Transverse colon (tissue), 4 donors: ENCODE results near the gene PSME1. TPM values are rescaled to one million over a fixed set of nuclear protein-coding genes. Genes with fewer than 3 reads are reported as not detected.

Source experiments
- DNase-seq: peaks from one replicate; pipeline ENCODE4 v3.0.0-alpha.2; 2019
- H3K27ac ChIP-seq, 4 donors: fragments of 200-600 bp; sonication (generic); 2 replicates each; pipeline ENCODE4 v1.5.1; 2016 to 2018; ENCODE audit warnings: inconsistent platforms in 4 of 4
- H3K27me3 ChIP-seq: fragments of 200-600 bp; sonication (generic); 2 replicates; pipeline ENCODE4 v1.5.1; 2017; ENCODE audit warnings: inconsistent platforms
- H3K36me3 ChIP-seq, 4 donors: fragments of 200-600 bp; sonication (generic); 2 replicates each; pipeline ENCODE4 v1.5.1; 2017 to 2019; ENCODE audit warnings: inconsistent platforms in 4 of 4
- H3K4me1 ChIP-seq, 4 donors: fragments of 200-600 bp; sonication (generic); 2 replicates each; pipeline ENCODE4 v1.5.1; 2017 to 2020; ENCODE audit warnings: inconsistent platforms in 4 of 4
- H3K4me3 ChIP-seq, 4 donors: fragments of 200-600 bp; sonication (generic); 1 replicate in 1 of 4; 2 replicates in 3 of 4; pipeline versions ENCODE4 v1.5.1 to v1.6.1; 2017 to 2019; ENCODE audit warnings: inconsistent platforms in 4 of 4
- H3K9me3 ChIP-seq, 2 donors: fragments of 200-600 bp; sonication (generic); 2 replicates each; pipeline ENCODE4 v1.5.1; 2017 to 2019; ENCODE audit warnings: inconsistent platforms in 2 of 2
- EP300 ChIP-seq: sonication (generic); formaldehyde crosslinking; IDR thresholded peaks from one replicate; pipeline ENCODE4 v1.6.1; 2017; ENCODE audit warnings: antibody characterized with exemption, low read depth
- POLR2A ChIP-seq: fragments of 450-650 bp; IDR thresholded peaks from one replicate; pipeline ENCODE4 v1.6.1; 2016; ENCODE audit warnings: antibody characterized with exemption, mild to moderate bottlenecking, moderate library complexity
- POLR2AphosphoS5 ChIP-seq, 3 donors: sonication (generic); formaldehyde crosslinking; IDR thresholded peaks; one replicate each; pipeline ENCODE4 v1.6.1; 2016; ENCODE audit warnings: antibody characterized with exemption in 3 of 3
- WGBS, 2 donors: methylation state at CpG; one replicate each; pipeline ENCODE4 v1.1.5; 2018; ENCODE audit warnings: low coverage in 1 of 2; 5-methylcytosine and 5-hydroxymethylcytosine counted together
- in situ Hi-C, 4 donors: fragments of 200-750 bp; cut with MboI; loops; one replicate each; pipeline versions ENCODE4 v1.15.0 to v1.15.1; 2017; ENCODE audit warnings: low sequenced_read_pairs in 3 of 4, low pct_ligation_motif_present in 1 of 4, low pct_unique_long_range_greater_than_20kb in 1 of 4
- intact Hi-C: fragments of 100-400 bp; cut with DNase I; formaldehyde crosslinking; loops from one replicate; pipeline ENCODE4 v1.15.1; 2023; ENCODE audit warnings: low total_unique reads
- total RNA-seq, 4 donors: library from RNA; depleted of rRNA; stranded (reverse); fragments of >200 nt; gene quantifications; one replicate each; pipeline ENCODE4 v1.1.0, GENCODE V29; 2016
- TF ChIP-seq, protein P1 (sequence below), 5 experiments: fragments of 200-600 bp in 3 of 5; fragments of 450-650 bp in 2 of 5; sonication (generic) in 3 of 5; IDR thresholded peaks; 1 replicate in 2 of 5; 2 replicates in 3 of 5; pipeline ENCODE4 v1.5.1; 2016 to 2017; ENCODE audit warnings: antibody characterized with exemption in 5 of 5, inconsistent platforms in 3 of 5, mild to moderate bottlenecking in 2 of 5, moderate library complexity in 1 of 5

The PSME1 gene
- total RNA-seq, 4 donors from 2014 or later = 38.8 to 198 (median 132) TPM

DNA sequence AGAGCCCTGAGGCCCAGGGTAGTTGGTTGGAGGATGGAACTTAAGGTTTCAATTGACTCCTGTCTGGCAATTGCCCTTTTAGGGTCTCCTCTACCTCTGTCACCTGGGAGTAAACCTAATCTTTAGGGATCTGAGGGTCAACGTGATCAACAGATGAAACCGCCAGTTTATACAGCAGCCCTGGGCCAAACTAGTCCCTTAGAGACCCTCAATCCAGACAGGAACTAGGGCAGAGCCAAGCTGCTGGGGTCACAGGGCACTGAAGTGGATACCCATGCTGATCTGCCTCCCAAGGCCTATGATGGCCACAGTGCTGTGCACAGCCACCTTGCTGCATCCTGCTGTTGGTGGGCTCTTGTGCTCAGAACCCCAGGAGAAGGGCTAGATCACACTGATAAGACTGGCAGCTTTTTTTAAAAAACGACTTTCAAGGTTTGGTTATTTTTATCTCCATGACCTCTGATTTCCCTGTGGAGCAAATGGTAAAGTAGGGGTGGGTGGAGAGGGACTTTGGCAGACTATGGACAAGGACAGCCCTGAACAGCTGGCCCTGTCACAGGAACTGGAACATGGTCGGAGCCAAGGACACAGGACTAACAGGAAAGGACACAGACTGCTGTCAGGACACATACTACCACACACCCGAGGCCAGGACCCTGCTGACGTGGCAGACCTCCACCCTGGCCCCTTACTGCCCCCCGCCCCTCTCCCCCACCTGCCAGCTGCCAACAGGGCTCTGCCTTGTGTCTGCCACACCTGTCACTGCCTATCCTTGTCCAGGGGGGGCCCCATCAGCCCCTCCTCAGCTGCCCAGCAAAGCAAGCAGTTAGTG is 5.1 kb upstream of the PSME1 start:
- 68% methylated on average over 7 of the region's 7 CpGs; no CpG with 5 or more reads in 1 of the 2 donors for WGBS, 2 donors
- Histone ChIP-seq H3K27ac (no peak overlapping the region), H3K4me1 (peaks cover 3 to 6% (median 5%) of the 10 kb centered on the region in 4 donors), H3K27me3 (no peaks in the 10 kb centered on the region), H3K4me3 (no peak overlapping the region), H3K36me3 (no peaks in the 10 kb centered on the region), H3K9me3 (no peaks in the 10 kb centered on the region)
- in situ Hi-C loops (no loop called here), intact Hi-C loops (no loop called here)
- DNase-seq = no peak
- TF ChIP-seq, protein P1, sequence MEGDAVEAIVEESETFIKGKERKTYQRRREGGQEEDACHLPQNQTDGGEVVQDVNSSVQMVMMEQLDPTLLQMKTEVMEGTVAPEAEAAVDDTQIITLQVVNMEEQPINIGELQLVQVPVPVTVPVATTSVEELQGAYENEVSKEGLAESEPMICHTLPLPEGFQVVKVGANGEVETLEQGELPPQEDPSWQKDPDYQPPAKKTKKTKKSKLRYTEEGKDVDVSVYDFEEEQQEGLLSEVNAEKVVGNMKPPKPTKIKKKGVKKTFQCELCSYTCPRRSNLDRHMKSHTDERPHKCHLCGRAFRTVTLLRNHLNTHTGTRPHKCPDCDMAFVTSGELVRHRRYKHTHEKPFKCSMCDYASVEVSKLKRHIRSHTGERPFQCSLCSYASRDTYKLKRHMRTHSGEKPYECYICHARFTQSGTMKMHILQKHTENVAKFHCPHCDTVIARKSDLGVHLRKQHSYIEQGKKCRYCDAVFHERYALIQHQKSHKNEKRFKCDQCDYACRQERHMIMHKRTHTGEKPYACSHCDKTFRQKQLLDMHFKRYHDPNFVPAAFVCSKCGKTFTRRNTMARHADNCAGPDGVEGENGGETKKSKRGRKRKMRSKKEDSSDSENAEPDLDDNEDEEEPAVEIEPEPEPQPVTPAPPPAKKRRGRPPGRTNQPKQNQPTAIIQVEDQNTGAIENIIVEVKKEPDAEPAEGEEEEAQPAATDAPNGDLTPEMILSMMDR (IDR thresholded peaks at IDR 0.05) = no peak
- TF ChIP-seq EP300 = no peak
- TF ChIP-seq POLR2A = no peak
- no peak for TF ChIP-seq POLR2AphosphoS5 (IDR thresholded peaks at IDR 0.05)

- H3K27ac ChIP-seq = no peak overlapping the region
- no peaks in the 10 kb centered on the region for H3K9me3 ChIP-seq
- H3K36me3 ChIP-seq = no peaks in the 10 kb centered on the region
- intact Hi-C loops = no loop called here
- no peak for DNase-seq
- H3K4me1 ChIP-seq = peaks cover 3 to 9% (median 6%) of the 10 kb centered on the region in 4 donors
- no peaks in the 10 kb centered on the region for H3K27me3 ChIP-seq
- in situ Hi-C loops = no loop called here
- TF ChIP-seq POLR2AphosphoS5 (IDR thresholded peaks at IDR 0.05) = no peak
- no peak for TF ChIP-seq POLR2A
- TF ChIP-seq, protein P1 (IDR thresholded peaks at IDR 0.05) = no peak
- no peak for TF ChIP-seq EP300
- 60 to 93% methylated on average over 1 to 13 of the region's 15 CpGs for WGBS, 2 donors
- H3K4me3 ChIP-seq = no peak overlapping the region
These were observed 4.4 kb upstream of the PSME1 start for GRCh38 chr14:24131549-24131966.

DNA sequence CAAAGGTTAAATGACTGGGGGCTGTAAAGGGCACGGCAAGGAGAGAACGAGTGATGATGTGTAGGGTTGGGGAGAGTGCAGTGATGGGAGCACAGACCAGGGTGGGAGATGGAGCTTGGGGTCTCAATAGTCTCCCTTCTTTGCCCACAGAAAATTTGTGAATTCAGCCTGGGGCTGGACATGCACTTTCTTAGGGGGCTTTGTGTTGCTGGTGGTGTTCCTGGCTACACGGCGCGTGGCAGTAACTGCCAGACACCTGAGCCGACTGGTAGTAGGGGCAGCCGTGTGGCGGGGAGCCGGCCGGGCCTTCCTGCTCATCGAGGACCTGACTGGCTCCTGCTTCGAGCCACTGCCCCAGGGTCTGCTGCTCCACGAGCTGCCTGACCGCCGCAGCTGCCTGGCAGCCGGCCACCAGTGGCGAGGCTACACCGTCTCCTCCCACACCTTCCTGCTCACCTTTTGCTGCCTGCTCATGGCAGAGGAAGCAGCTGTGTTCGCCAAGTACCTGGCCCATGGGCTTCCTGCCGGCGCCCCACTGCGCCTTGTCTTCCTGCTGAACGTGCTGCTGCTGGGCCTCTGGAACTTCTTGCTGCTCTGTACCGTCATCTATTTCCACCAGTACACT is 3.8 kb upstream of the PSME1 start:
- no peaks in the 10 kb centered on the region for H3K9me3 ChIP-seq
- no peak overlapping the region for H3K27ac ChIP-seq
- no peak for DNase-seq
- 37 to 69% methylated on average over 5 to 23 of the region's 24 CpGs for WGBS, 2 donors
- in situ Hi-C loops (no loop called here), intact Hi-C loops (no loop called here)
- no peak for TF ChIP-seq POLR2AphosphoS5 (IDR thresholded peaks at IDR 0.05)
- TF ChIP-seq EP300 = no peak
- no peak for TF ChIP-seq POLR2A
- TF ChIP-seq, protein P1 (IDR thresholded peaks at IDR 0.05) = no peak
- no peaks in the 10 kb centered on the region for H3K27me3 ChIP-seq
- no peak overlapping the region for H3K4me3 ChIP-seq
- peaks cover 9 to 14% (median 12%) of the 10 kb centered on the region in 4 donors for H3K4me1 ChIP-seq
- no peaks in the 10 kb centered on the region for H3K36me3 ChIP-seq

DNA sequence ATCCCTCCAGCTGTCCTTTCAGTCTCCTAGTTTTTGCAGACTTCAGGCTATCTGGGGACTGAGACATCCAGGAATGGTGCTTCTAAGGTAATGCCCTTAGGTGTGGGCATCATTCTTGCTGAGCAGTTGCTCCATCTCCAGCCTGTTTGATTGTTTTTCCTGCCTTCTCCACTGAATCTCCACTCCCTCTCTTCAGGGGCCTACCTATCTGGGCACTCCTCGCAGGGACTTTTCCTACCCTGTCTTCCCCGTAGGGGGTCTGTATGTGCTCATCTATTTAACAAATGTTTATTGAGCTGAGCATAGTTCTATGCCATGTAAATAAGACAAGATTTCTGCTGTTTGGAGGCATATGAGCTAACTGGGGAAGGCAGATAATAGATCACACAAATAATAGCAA is 3.0 kb upstream of the PSME1 start:
- DNase-seq = no peak
- in situ Hi-C loops = no loop called here
- Histone ChIP-seq H3K27me3 (no peaks in the 10 kb centered on the region), H3K9me3 (no peaks in the 10 kb centered on the region), H3K4me3 (no peak overlapping the region), H3K36me3 (peaks cover 0 to 3% (median 0%) of the 10 kb centered on the region in 4 donors), H3K27ac (no peak overlapping the region), H3K4me1 (peaks cover 12 to 21% (median 14%) of the 10 kb centered on the region in 4 donors)
- TF ChIP-seq POLR2AphosphoS5 (IDR thresholded peaks at IDR 0.05) (no peak), EP300 (no peak), POLR2A (no peak)
- TF ChIP-seq, protein P1 (IDR thresholded peaks at IDR 0.05) = no peak
- intact Hi-C loops = no loop called here
- 90 to 95% methylated on average over 2 of the region's 2 CpGs for WGBS, 2 donors
